ENCODE measurements around the gene EXOC4. TPM values are rescaled to one million over a fixed set of nuclear protein-coding genes. Genes with fewer than 3 reads are reported as not detected.

Gene EXOC4
- total and polyA plus RNA-seq, 2 donors (not counting 3 experiments of a cell fraction or from before 2014, with no cell fraction given) = 20.3 to 73.1 TPM

DNA sequence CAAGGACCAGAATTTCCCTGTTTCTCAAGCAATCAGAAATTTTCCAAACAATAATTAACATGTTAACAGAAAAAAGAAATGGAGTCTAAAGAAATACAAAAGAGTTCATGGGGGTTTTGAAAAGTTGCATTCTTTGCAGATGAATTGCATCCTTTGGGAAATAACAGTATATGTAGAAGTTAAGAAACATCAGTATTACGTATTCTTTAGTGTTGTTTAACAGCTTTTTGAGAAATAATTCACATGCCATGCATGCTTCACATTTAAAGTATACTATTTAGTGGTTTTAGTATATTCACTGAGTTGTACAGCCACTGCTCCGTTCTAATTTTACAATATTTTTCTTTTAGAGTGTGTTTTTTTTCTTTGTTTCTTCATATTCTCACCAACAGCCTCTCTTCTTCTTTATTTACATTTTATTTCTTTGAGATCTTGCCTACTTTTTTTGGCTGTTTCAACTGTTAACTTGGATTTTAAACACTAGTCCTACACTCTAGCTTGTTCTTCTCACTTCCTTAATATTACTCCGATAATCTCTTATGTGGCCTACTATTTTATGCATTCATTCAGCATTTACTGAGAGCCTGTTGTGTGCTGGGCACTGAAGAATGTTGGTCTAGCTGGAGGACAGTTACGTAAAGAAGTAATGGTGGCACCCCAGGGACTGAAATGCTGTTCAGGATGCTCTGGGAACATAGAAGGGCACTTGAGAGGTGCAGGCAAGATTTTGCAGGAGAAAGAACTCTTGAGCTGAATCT, 330.1 kb downstream of the EXOC4 start:
- no peaks in the 10 kb centered on the region for H3K36me3 ChIP-seq (ENCODE audit: control insufficient read depth in 2 of 2, extremely low read depth in 1 of 2, insufficient read depth in 2 of 2, low read length in 2 of 2)
- H2AFZ ChIP-seq (ENCODE audit: low read depth, low read length) = no peak overlapping the region
- no peaks in the 10 kb centered on the region for H3K27me3 ChIP-seq (ENCODE audit: control insufficient read depth in 2 of 2, insufficient read depth in 2 of 2, low read length in 2 of 2)
- dilution Hi-C loops (cut with MboI; ENCODE audit: extremely low pct_ligation_motif_present, low sequenced_read_pairs) = no loop called here
- H3K4me2 ChIP-seq (ENCODE audit: insufficient read depth, low read length) = peak overlapping the region; percentile 22
- peaks cover 22% of the 10 kb centered on the region for H3K4me1 ChIP-seq (ENCODE audit: control insufficient read depth, extremely low read depth, insufficient read depth, low read length)
- H4K20me1 ChIP-seq (replicated peaks; ENCODE audit: control insufficient read depth, extremely low read depth, insufficient read depth, low read length) = no peaks in the 10 kb centered on the region
- ChIA-PET CTCF (no interaction called here), POLR2A (no interaction called here)
- peak overlapping the region; percentile 50 for H3K27ac ChIP-seq (ENCODE audit: insufficient read depth, low read depth, low read length)
- no peaks in the 10 kb centered on the region for H3K9me1 ChIP-seq (replicated peaks; ENCODE audit: control insufficient read depth, extremely low read depth, insufficient read depth, low read length)
- H3K9ac ChIP-seq (replicated peaks; ENCODE audit: extremely low read depth, insufficient read depth, low read length) = peak overlapping the region; percentile 44
- H3K79me2 ChIP-seq (ENCODE audit: control insufficient read depth, insufficient read depth, low read length) = no peaks in the 10 kb centered on the region
- H3K9me3 ChIP-seq (replicated peaks; ENCODE audit: control insufficient read depth, insufficient read depth, low read length) = no peaks in the 10 kb centered on the region
- intact Hi-C loops (cut with micrococcal nuclease) = no loop called here
- peak; percentile 80 for DNase-seq (ENCODE audit: low read depth, low spot score)
- peak; percentile 79 for FAIRE-seq
- H3K4me3 ChIP-seq (replicated peaks in 1 of 3; ENCODE audit: insufficient read depth in 1 of 3, low read depth in 1 of 3, low read length in 3 of 3) = no peak overlapping the region
- TF ChIP-seq JUN (IDR thresholded peaks at IDR 0.05; ENCODE audit: borderline replicate concordance, insufficient read depth, insufficient read length, low read depth) (peak; percentile 47), FOS (IDR thresholded peaks at IDR 0.05; ENCODE audit: borderline replicate concordance, insufficient read depth, low read length) (no peak), POLR2A (IDR thresholded peaks at IDR 0.05; ENCODE audit: low read depth, low read length) (no peak), GATA2 (IDR thresholded peaks at IDR 0.05; ENCODE audit: insufficient read depth, insufficient read length, low read depth, low read length) (no peak), POLR2AphosphoS5 (IDR thresholded peaks at IDR 0.05; ENCODE audit: insufficient read depth, low read depth, low read length) (no peak)
- TF ChIP-seq, protein P1, sequence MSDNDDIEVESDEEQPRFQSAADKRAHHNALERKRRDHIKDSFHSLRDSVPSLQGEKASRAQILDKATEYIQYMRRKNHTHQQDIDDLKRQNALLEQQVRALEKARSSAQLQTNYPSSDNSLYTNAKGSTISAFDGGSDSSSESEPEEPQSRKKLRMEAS (IDR thresholded peaks at IDR 0.05; ENCODE audit: insufficient read depth, insufficient read length) = no peak
- TF ChIP-seq, protein P2, sequence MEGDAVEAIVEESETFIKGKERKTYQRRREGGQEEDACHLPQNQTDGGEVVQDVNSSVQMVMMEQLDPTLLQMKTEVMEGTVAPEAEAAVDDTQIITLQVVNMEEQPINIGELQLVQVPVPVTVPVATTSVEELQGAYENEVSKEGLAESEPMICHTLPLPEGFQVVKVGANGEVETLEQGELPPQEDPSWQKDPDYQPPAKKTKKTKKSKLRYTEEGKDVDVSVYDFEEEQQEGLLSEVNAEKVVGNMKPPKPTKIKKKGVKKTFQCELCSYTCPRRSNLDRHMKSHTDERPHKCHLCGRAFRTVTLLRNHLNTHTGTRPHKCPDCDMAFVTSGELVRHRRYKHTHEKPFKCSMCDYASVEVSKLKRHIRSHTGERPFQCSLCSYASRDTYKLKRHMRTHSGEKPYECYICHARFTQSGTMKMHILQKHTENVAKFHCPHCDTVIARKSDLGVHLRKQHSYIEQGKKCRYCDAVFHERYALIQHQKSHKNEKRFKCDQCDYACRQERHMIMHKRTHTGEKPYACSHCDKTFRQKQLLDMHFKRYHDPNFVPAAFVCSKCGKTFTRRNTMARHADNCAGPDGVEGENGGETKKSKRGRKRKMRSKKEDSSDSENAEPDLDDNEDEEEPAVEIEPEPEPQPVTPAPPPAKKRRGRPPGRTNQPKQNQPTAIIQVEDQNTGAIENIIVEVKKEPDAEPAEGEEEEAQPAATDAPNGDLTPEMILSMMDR (IDR thresholded peaks at IDR 0.05; ENCODE audit: extremely low read depth in 1 of 2, insufficient read depth in 1 of 2, low read depth in 1 of 2, low read length in 2 of 2) = no peak
- BruUV-seq (replicated peaks) = TSS peak; percentile 74
